CD4-positive, alpha-beta T cell treated with Interleukin-12 subunit alpha and Interleukin-12 subunit beta, for 1 hour (primary cell): Measurements from ENCODE around the gene TSPAN33.
"Not testable (repeated sequence)": the region's sequence is repeated elsewhere in the genome, so short reads cannot be mapped to it uniquely, and the experiment has no call there.

ENCODE experiments used
- DNase-seq: peaks from one replicate; pipeline ENCODE4 v3.0.0-alpha.2; 2020

The TSPAN33 gene

DNA sequence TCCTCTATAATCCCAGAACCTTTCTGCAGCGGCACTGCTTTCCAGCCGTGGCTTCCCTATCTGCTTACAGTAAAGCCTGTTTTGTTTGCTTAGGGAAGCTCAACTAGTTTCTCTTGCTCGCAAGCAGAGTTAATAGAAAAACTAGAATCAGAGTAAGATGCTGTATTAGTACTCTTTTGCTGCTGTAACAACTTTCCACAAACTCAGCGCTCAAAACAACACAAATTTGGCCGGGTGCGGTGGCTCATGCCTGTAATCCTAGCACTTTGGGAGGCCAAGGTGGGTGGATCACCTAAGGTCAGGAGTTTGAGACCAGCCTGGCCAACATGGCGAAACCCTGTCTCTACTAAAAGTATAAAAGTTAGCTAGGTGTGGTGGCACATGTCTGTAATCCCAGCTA lies 29.4 kb downstream of the TSPAN33 start:
- not testable (repeated sequence) for DNase-seq

DNA sequence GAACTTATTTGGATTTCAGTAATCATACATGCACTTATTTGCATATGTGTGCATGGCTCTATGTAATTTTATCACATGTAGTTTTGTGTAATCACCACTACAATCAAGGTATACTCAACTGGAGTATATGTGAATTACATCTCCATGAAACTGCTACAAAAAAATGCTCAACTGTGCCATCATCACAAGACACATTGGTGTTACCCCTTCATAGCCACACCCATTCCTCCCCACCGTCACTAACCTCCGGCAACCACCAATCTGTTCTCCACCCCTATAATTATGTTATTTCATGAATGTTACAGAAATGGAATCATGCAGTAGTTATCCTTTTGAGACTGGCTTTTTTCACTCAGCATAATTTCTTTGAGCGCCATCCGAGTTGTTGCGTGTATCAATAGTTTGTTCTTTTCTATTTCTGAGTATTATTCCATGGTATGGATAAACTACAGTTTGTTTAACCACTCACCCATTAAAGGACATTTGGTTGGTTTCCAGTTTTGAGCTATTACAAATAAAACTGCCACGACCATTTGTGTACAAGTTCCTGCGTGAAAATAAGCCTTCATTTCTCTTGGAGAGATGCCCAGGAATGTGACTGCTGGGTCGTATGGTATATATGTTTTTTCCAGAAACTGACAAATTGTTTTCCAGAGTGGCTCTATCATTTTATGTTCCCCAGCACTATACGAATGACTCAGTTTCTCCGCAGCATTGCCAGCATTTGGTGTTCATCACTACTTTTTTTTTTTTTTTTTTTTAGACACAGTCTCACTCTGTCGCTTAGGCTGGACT lies 32.6 kb downstream of the TSPAN33 start:
- no peak for DNase-seq

DNA sequence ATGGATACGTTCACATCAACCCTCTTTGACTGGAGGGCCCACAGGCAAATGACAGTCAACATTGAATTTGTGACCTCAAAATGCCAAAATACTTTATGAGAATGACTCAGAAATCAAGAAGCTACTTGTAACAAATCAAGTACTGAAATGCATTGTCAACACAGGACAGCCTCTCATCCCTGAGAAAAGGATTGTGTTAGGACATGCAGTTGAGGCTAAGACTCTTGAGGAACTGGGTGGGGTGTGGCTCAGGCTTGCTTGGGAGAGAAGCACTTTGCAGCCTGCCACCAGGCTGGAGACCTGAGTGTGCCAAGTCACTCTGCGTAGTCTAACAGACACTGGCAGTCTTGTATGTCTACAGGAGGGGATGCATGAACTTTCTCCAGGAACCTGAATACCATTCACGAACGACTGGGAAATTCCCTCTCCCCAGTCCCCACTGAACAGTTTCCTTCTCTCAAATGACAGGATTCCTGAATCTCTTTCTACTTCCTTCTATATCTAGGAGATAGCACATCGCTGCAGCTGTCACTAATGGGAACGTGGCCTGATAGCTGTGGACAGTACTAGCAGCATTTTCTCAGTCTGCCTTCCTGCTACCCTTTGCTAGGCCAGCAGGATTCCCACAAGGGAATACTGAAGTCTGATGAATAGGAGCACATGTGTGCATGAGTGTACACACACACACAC lies 40.6 kb downstream of the TSPAN33 start:
- DNase-seq = no peak

DNA sequence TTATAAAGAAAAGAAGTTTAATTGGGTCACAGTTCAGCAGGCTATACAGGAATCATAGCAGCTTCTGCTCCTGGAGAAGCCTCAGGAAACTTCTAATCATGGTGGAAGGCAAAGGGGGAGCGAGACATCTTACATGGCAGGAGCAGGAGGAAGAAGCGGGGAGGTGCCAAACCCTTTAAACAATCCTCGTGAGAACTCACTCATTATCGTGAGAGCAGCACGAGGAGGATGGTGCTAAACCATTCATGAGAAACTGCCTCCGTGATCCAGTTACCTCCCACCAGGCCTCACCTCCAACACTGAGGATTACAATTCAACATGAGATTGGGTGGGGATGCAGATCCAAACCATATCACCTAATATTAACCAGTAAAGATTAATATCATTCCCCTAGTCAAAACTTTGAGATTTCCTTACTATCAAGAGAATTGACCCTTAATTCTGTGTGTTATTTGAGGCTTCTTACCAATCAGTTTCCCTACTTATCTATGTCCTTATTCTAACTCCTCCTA lies 42.3 kb downstream of the TSPAN33 start:
- no peak for DNase-seq

DNA sequence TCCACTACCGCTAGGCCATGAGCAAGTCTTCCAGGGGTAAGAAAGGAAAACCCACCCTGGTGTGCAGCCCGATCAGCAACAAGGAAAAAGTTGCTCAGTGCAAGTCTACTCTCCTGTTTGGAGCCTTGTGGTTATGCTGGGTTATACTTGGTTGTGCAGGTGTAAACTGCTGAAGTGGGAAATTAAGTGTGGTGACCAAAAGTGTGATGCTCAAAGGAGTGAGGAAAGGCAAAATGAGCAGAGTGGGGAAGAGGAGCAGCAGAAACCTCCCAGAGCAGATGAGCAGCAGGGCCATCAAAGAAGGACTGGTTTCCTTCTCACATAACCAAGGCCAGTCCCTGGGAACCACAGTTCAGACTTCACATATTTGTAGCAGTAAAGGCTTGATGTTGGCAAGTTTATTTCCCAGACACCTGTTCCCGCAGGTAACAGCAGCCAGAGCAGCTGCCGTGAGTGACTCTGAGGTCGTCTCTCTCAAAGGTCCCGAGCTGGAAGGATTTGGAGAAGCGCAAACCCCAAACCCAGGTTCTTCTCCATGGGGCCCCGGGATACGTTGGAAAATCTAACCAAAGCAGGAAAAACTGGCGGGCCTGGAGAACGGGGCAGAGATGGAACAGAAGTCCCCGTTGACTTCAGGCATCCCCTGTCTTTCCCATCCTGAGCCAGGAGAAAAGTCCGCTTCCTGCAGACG lies 43.3 kb downstream of the TSPAN33 start:
- DNase-seq = no peak

DNA sequence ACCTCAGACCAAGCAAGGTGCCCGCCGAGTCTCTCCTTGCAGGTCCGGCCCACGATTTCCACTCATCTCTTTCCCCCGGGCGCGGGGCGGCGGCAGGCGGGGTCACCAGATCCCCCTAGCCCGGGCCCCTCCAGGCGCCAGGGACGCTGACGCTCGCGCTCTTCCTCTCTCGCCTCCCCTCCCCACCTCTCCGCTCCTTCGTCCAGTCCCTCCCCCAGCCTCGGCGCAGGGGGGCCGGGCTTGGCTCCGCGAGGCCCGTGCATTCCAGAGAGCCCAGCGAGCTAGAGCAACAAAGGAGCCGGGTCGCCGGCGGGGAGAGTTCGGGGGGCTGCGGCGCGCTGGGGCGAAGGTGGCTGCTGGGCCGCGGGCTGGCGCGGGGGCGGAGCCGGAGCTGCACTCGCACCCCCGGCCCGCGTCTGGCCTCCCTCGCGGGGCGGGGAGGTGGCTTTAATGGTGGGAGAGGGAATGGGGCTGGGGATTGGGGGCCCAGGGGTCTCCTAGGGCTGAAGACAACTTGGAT lies 43.9 kb downstream of the TSPAN33 start, which contains the start of gene SMO:
TSS of gene SMO (plus strand) at position 262 of the 520 bp plus-strand sequence. CDS start 519 bp downstream, outside the sequence.
- no peak for DNase-seq

DNA sequence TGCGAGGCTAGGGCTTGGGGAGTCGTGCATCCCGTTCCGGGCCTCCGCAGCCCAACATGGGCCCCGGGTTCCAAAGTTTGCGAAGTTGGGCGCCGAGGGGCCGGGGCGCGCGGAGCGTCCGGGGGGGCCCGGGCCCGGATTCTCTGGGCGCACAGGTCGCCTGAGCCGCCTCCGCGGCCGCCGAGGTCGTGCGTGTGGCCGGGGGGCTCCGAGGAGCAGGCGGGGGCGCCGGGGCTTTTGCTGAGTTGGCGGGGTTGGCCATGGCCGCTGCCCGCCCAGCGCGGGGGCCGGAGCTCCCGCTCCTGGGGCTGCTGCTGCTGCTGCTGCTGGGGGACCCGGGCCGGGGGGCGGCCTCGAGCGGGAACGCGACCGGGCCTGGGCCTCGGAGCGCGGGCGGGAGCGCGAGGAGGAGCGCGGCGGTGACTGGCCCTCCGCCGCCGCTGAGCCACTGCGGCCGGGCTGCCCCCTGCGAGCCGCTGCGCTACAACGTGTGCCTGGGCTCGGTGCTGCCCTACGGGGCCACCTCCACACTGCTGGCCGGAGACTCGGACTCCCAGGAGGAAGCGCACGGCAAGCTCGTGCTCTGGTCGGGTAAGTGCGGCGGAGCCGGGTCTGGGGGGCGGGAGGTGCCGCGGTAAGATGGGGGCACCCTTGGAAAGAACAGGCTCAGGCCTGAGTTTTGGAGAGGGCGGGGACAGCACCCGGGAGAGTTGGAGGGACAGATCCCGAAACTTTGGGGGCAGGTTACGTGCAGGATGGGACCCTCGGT lies 44.6 kb downstream of the TSPAN33 start:
- no peak for DNase-seq

DNA sequence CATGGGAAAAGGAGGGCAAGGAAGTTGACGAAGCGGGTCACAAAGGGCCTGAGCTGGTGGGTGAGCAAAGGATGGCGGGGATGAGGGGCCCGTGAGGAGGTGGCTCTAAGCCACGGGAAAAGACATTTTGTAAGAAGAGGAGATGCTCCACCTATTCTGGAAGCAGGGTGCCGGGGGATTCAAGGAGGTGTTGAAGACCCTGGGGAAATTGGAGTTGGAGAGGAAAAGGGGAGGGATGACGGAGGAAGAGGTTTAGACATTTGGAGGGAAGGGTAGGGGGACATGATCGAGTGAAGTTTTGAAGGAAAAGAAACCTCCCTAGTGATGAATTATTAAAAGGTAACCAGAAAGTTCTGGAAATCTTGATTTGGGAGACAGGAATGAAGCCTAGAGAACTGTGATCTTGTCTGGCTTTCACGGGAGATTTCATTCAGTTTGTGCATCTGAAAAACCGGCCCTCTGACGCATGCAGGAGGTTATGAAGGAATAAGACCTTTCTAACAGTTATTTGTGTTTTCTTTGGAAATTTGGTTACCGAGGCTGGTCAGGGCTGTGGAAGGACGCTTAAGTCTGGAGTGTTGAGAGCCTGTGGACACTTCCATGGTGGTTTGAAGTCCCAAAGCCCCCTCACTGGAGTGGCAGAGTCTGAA lies 45.3 kb downstream of the TSPAN33 start:
- DNase-seq = no peak

DNA sequence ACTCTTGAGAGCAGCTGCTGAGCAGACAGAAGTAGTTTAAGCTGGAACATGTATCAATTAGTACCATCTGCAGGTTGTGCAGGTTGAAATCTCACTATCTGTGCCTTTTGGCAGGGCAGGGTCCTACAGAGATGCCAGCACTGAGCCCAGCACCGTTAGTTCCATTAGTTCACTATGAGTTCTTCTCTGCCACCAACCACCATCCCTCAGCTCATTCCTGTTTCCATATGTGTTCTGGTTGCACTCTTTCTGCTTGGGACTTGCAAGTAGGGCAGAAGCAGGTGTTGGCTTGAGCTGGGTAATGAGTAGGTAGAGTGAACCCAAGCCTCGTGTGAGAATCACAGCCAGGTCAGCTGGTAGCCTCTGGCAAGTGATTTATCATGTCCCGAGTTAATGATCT lies 46.8 kb downstream of the TSPAN33 start:
- no peak for DNase-seq

DNA sequence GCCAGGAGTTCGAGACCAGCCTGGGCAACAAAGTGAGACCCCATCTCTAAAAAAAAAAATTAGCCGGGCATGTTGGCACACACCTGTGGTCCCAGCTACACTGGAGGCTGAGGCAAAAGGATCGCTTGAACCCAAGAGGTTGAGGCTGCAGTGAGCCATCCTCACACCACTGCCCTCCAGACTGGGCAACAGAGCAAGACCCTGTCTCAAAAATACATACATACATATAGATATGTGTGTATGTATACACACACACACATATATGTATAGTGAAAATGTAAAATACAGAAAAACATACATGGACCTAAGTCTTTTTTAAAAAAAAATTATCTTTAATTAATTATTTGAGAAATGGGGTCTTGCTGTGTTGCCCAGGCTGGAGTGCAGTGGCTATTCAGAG lies 49.4 kb downstream of the TSPAN33 start:
- no peak for DNase-seq

DNA sequence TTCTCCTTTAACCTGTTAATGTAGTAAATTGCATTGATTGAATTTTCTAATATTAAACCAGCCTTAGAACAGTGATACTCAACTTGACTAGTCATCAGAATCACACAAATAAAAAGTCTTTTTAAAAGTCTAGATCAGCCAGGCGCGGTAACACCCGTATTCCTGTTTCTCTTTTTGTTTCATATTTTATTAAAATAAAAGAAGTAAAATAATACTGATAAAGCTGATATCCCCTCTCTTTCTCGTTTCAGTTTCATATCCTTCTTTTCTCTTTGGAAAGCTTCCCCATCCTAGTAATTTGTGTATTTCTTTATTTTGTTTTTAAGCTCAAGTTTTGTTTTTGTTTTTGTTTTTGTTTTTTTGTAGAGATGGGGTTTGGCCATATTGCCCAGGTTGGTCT lies 53.3 kb downstream of the TSPAN33 start:
- no peak for DNase-seq

DNA sequence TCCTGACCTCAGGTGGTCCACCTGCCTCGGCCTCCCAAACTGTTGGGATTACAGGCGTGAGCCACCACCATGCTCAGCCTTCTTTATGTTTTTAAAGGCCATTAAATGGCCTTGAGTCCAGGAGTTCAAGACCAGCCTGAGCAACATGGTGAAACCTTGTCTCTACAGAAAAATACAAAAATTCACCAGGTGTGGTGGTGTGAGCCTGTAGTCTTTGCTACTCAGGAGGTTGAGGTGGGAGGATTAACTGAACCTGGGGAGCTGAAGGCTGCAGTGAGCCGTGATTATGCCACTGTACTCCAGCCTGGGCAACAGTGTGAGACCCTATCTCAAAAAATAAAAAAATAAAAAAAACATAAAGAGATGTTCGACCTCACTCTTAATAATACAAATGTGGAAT lies 54.9 kb downstream of the TSPAN33 start:
- no peak for DNase-seq

DNA sequence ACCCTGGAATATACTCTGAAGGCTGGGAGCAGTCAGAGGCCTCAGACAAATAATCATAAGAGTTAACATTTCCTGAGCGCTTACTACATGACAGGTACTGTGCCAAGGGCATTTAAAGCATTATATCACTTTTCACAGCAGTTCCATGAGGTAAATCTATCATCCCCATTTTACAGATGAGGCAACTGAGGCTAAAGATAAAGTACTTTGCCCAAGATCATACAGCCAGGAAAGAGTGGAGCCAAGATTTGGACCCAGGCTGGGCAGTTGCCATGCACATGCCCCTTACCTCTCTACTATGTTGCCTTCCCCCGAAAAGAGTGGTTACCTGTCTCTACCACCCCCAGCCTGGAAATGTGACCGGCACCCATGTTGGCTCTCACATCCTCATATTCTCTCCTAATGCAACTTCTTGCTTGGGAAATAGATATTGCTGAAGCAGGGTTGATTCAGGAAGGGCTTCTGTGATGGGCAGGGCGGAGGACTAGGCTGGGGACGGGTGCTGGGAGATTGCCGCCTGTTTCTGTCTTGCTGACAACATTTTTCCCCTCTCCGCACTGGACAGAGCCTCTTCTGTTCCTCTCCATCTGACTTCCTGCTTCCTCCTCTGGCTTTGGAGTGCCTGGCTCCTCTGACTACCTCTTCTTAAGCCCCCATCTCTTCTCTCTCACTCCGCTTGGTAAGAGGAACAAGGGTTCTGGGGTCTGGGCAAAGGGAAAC lies 57.7 kb downstream of the TSPAN33 start:
- no peak for DNase-seq

DNA sequence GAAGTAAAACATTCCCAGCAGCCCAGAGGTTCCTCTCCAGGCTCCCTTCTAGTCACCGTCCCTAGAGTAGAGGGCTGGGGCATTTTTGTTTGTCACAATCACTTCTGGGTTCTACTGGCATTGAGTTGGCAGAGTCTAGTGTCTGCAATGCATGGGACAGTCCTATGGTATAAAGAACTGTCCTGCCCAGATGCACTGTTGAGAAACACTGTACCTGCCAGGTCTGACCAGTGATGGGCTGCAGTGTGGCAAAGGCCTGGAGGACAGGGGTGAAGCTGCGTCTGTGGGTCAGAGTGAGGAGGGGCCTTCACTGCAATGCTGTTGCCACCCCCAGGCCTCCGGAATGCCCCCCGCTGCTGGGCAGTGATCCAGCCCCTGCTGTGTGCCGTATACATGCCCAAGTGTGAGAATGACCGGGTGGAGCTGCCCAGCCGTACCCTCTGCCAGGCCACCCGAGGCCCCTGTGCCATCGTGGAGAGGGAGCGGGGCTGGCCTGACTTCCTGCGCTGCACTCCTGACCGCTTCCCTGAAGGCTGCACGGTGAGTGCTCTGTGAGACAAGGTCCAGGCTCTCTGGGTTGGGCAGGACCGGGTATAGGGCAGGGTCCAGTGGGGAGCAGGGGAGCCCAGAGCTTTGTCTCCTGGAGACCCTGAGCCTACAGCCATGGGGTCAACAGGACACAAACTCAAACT lies 58.7 kb downstream of the TSPAN33 start:
- DNase-seq = no peak

DNA sequence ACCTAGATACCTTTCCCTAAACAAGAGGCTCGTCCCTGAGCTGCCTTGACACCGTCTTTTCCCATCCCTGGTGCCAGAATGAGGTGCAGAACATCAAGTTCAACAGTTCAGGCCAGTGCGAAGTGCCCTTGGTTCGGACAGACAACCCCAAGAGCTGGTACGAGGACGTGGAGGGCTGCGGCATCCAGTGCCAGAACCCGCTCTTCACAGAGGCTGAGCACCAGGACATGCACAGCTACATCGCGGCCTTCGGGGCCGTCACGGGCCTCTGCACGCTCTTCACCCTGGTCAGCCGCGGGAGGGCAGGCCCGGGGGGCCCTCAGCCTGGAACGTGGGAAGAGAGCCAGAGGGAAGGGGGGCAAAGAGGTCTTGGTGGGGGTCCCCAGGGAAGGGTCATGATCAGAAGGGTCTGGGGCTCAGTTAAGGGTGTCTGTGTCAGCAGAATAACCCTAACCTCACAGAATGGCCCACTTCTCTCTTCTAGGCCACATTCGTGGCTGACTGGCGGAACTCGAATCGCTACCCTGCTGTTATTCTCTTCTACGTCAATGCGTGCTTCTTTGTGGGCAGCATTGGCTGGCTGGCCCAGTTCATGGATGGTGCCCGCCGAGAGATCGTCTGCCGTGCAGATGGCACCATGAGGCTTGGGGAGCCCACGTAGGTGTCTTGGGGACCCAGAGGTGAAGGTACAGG lies 60.8 kb downstream of the TSPAN33 start:
- no peak for DNase-seq

DNA sequence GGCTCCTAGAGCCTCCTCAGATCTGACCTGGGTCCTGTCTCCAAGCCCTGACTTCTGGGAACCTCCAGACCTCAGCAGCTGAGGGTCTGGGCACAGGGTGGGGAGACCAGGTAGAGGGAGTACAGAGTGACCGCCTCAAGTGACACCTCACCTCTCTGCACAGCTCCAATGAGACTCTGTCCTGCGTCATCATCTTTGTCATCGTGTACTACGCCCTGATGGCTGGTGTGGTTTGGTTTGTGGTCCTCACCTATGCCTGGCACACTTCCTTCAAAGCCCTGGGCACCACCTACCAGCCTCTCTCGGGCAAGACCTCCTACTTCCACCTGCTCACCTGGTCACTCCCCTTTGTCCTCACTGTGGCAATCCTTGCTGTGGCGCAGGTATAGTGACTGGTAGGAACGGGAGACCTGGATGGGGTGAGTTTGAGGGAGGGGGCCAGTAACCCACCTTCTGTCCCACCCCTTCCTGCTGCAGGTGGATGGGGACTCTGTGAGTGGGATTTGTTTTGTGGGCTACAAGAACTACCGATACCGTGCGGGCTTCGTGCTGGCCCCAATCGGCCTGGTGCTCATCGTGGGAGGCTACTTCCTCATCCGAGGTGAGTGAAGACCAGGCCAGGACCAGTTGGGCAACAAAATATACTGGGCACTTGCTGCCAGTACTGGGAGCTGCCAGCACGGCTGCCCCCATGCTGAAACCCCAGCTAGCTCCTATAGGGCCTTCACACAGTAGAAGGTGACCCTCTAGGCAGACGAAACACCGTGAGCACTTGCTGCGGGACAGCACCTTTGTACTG lies 61.7 kb downstream of the TSPAN33 start:
- DNase-seq = no peak

DNA sequence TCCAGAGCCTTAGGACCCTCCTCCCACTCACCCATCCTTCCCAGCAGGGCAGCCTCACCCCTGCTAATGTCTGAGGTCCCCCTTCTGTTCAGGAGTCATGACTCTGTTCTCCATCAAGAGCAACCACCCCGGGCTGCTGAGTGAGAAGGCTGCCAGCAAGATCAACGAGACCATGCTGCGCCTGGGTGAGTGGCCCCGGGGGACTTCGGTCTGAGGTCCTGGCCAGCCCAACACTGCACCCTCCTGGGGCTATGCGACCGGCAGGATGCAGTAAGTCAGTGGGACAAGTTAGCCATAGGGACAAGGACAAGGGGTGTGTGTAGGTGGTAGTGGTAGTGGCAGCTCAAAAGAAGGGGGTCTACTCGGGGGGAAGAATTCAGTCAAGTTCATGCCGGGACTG lies 64.2 kb downstream of the TSPAN33 start:
- DNase-seq = no peak

DNA sequence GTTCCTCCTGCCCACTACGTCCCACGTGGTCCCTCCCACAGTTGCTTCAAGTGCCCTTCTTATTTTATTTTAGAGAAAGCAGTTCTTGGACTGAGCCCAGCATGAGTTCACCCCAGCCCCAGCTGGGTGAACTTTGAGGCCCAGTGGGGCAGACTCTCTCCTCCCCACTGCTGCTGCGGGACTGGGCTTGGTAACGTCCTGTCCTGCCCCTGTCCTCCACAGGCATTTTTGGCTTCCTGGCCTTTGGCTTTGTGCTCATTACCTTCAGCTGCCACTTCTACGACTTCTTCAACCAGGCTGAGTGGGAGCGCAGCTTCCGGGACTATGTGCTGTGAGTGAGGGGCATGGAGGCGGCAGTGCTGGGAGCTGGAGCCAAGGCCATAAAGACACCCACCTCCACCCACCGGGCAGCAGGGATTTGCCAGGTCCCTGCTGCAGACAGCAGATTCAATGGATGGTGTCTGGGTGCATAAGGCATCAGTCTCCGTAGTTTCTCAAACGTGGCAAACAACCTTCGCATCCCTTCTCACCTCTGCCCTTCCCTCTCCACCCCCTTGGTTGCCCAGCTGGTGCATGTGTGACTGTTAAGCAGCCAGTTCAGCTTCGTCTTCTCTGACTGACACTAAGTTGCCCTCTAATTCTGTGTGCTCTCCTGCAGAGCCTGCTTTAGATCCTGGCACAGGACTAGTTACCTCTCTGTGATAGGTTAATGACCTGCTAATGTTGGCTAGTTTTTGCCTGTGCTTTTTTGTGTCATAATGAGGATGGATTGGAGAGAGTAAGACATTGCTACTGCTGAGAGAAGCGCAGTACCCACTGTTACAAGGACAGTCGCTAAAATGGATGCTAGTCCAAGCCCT lies 64.8 kb downstream of the TSPAN33 start:
- DNase-seq = no peak
